Stimulated activated memory B cell treated with anti-CD40 and anti-IgM and Interleukin-4, amounts not matched to agents 10 μg/mL and 1 μg/mL and 100 μg/mL, for 72 hours (primary cell): Measurements from ENCODE around the gene KLRG1.

Experiments
- ATAC-seq: fragments of 150-1000 bp; cut with Tn5 transposase; 2 replicates; pipeline ENCODE4 v1.10.0; 2021
- H3K27ac Mint-ChIP-seq: one replicate; pipeline ENCODE4 v1.8.0; 2022; ENCODE audit warnings: mild to moderate bottlenecking, mixed read lengths
- H3K27me3 Mint-ChIP-seq: one replicate; pipeline ENCODE4 v1.8.0; 2022; ENCODE audit warnings: mixed read lengths
- H3K36me3 Mint-ChIP-seq: one replicate; pipeline ENCODE4 v1.8.0; 2022; ENCODE audit warnings: mixed read lengths
- H3K4me1 Mint-ChIP-seq: one replicate; pipeline ENCODE4 v1.8.0; 2022; ENCODE audit warnings: mixed read lengths
- H3K4me3 Mint-ChIP-seq: one replicate; pipeline ENCODE4 v1.8.0; 2022; ENCODE audit warnings: mild to moderate bottlenecking, moderate library complexity, mixed read lengths
- H3K9me3 Mint-ChIP-seq: one replicate; pipeline ENCODE4 v1.8.0; 2022; ENCODE audit warnings: mixed read lengths

KLRG1 gene

DNA sequence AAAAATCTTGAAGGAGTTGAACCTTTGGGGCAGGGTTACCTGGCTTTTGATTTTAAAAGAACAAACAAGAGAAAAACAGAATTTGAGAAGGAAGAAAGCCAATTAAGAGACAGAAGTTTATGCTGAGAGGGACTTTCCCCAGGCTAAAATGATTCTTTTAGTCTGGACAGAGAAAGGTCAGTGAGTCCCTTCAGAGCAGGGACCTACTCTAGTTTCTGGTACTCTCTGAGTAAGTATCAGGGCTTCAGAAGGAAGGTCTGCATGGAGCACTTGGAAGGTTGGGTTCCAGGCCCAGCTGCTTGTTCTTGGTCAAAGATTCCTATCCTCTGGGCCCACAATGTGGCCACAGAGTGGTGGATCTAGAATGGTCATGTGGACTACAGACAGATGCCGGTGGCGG, 59.6 kb downstream of the KLRG1 start:
- H3K4me3 Mint-ChIP-seq: no peak overlapping the region
- H3K36me3 Mint-ChIP-seq: peaks cover 7% of the 10 kb centered on the region
- peaks cover 9% of the 10 kb centered on the region for H3K4me1 Mint-ChIP-seq
- H3K27ac Mint-ChIP-seq: peak overlapping the region; percentile 33
- peaks cover 7% of the 10 kb centered on the region for H3K9me3 Mint-ChIP-seq
- peaks cover 14% of the 10 kb centered on the region for H3K27me3 Mint-ChIP-seq
- ATAC-seq: no peak

DNA sequence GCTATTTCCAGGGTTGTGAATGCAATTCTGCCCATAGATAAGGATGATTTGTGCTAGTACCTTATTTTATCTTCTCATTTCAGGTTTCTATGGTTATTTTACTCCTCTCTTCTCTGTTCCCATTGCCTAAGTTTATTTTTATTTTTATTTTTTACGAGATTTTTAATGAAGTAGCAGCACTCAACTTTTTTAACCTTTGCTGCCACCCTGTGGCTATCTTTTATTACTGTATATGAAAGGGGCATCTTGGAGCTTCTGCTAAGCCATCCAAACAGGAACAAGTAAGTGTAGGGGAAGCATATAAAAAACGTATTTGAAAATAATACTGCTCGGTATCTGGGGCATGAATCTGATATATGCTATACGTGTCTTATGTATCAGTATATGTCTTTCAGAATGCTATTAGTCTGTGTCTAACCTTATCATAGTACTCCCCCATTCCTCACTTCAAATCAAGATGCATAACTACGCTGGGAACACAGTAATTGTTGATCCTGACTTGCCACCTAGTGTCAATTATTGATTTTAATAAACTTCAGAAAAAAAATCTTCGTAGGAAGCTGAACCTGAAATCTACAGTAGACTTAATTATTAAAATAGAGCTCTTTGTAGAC, 60.3 kb downstream of the KLRG1 start:
- Mint-ChIP-seq H3K4me1 (peaks cover 9% of the 10 kb centered on the region), H3K27ac (no peak overlapping the region), H3K27me3 (peaks cover 14% of the 10 kb centered on the region), H3K36me3 (peaks cover 7% of the 10 kb centered on the region), H3K9me3 (peaks cover 7% of the 10 kb centered on the region), H3K4me3 (no peak overlapping the region)
- ATAC-seq: peak; percentile 58

DNA sequence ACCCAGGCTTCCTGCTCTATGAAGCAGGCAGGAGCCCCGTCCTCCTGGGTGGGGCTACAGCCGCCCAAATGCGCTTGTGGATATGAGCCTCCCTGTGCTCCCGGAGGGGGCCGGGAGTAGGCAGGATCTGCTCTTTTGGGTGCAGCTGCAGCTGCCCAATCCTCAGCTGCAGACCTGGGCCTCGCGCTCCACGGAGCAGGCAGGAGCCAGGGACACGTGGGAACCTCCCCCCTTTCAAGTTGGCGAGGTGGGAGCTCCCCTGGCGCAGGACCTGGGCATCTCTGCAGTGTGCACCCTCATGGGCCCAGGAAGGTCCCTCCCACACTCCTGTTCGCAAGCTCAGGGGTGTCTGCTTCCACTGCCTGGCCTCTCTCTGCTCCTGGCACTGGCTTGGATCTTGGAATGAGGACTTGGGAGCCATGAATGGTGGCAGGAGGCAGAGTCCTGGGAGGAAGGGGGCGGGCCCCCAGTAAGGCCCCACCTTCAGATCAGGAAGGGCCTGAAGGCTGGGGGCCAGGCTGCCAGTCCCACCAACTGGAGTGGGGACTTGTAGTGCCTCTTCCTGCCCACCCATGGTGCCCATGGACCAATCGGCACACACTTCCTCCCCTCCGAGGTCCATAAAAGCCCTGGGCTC, 61.3 kb downstream of the KLRG1 start:
- Mint-ChIP-seq H3K27ac (no peak overlapping the region), H3K36me3 (peaks cover 2% of the 10 kb centered on the region), H3K4me3 (no peak overlapping the region), H3K27me3 (peaks cover 20% of the 10 kb centered on the region), H3K4me1 (peaks cover 9% of the 10 kb centered on the region), H3K9me3 (peaks cover 4% of the 10 kb centered on the region)
- ATAC-seq: no peak

DNA sequence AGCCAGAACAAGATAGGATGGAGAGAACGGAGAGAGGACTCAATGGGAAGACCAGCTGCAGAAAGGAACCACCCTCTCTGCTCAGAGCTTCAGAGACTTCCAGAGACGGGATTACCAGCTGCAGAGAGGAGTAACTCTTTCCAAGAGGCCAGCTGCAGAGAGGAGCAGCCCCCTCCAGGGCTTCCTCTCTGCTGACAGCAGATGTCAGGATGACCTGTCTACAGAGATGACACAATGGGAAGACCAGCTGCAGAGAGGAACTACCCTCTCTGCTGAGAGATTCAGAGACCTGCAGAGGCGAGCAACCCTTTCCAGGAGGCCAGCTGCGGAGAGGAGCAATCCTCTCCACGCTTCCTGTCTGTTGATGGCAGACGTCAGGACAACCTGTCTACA, 61.8 kb downstream of the KLRG1 start:
- H3K36me3 Mint-ChIP-seq: no peaks in the 10 kb centered on the region
- no peak overlapping the region for H3K4me3 Mint-ChIP-seq
- no peak for ATAC-seq
- H3K27ac Mint-ChIP-seq: no peak overlapping the region
- H3K9me3 Mint-ChIP-seq: no peaks in the 10 kb centered on the region
- H3K27me3 Mint-ChIP-seq: peaks cover 26% of the 10 kb centered on the region
- H3K4me1 Mint-ChIP-seq: peaks cover 9% of the 10 kb centered on the region

DNA sequence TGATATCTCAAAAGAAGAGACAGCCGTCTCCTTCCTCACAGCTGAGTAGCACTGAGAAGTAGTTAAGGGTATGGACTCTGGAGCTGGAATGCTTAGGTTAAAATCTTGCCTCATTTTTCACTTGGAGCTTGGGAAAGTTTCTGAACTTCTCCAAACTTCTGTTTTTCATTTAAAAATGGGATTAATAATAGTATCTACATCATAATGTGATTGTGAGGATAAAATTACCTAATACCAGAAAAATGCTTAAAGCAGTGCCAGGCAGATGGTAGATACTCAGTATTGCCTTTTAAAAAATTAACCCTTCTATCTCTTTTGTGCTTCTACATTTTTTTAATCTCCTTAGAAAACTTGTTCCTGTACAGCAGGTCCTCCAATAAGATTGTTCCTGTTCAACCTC, 63.3 kb downstream of the KLRG1 start:
- Mint-ChIP-seq H3K27ac (no peak overlapping the region), H3K36me3 (no peaks in the 10 kb centered on the region), H3K9me3 (no peaks in the 10 kb centered on the region), H3K4me1 (peaks cover 9% of the 10 kb centered on the region), H3K4me3 (no peak overlapping the region), H3K27me3 (peaks cover 33% of the 10 kb centered on the region)
- ATAC-seq: no peak
